Activated CD4-positive, alpha-beta T cell treated with anti-CD3 and anti-CD28 coated beads for 4 hours (primary cell): ENCODE results near the gene NRP1.
A peak's percentile ranks its signal among the peaks of the same experiment; 100 is the strongest.
"Not testable (repeated sequence)": the region's sequence is repeated elsewhere in the genome, so short reads cannot be mapped to it uniquely, and the experiment has no call there.

Source experiments
- DNase-seq, 2 donors: peaks; one replicate each; pipeline ENCODE4 v3.0.0-alpha.2; 2020

Gene NRP1

DNA sequence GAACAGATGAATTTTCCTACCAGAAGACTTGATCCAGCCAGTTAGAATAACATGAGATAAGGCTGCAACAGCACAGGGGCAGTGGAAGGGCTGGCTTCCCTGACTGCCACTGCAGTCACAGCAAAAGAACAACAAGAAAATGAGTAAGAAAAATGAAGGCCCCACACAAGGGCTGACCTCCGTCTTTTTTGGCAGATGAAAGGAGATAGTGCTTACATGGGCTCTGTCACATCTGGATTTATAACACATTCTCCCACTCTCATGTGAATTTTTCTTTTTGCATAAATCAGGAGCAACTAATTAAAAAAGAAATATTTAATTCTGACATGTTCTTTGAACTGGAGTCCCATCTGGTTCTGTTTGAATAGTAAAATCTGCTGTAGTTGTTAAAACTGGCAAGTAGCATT is 99.6 kb downstream of the NRP1 start:
- no peak for DNase-seq

DNA sequence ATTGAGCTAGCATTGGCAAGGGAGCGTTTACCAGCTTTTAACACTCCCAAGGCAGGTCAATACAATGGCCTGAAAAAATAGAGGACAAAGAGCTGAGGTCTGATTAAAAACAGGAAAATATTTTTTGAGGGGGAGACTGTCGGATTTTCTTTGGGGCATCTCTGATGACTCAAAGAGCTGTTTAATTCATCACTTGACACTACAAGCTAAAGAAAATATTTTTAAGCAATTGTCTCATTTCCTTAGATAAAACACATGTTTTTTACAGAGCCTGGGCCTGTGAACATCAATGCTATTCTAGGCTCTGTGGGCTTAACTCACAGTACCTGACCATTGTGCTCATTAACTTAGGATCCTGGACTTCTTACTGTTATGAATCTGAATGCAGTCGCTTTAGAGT is 100.8 kb downstream of the NRP1 start:
- no peak for DNase-seq

DNA sequence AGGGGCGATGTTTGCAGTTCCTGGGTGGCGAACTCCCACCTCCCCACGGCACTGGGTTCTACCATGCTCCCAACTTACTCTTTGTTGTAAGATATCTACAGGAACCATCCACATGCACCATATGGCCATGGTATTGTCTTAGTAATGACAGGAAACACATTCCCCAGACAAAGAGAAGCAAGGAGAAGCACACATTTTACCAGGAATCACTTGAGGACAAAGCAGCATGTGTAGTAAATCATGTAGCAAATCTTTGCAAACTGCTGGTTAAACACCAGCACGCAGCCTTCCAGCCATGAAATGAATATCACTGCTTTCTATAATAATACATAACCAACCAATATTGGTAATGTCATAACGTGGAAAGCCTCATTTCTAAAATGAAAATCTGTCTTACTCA is 101.2 kb downstream of the NRP1 start:
- DNase-seq, result no peak

DNA sequence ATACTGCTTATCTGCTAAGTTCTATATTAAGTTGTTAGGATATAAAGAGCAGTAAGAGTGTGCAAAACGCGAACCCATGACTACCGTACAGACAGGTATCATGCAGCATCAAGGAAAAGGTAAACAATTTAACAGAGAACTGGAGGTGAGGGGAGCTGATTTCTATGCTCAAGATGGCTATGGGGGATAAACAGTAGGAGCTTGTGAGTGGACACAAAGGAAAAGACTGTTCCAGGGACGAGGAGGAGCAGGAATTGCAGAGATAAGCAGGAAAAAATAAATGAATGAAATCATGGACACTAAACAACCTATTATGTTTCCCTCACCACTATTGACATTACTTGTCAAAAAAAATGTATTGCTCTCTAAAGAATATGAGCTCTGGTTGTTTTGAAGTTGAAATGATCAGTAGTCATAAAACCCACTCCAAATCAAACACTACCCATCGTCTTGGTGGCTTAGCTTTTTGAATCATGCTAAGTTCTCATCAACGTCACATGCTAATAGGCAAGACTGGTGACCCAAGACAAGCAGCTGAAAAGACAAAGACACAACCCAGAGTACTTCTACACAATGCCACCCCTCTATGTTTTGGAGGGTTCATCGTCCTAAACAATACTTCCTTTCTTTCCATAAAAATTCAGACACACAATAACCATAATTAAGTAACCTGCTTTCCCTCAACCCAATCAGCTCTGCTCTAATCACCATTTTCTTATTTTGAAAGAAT is 102.7 kb downstream of the NRP1 start:
- DNase-seq, result no peak

DNA sequence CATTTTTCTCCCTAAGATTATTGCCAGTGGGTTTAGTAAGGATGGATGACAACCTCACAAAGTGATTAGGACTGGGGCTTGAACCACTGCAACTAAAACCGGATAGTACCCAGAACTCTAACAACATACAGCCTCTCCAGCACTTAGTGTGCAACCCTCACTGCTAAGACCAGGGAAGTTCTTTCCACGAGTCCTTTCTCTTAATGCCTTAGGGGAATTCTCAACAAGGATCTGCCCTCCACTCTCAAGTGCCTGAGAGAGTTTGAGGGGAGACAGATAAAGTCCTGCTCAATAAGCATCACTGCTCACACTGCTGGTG is 104.6 kb downstream of the NRP1 start:
- DNase-seq, result no peak

DNA sequence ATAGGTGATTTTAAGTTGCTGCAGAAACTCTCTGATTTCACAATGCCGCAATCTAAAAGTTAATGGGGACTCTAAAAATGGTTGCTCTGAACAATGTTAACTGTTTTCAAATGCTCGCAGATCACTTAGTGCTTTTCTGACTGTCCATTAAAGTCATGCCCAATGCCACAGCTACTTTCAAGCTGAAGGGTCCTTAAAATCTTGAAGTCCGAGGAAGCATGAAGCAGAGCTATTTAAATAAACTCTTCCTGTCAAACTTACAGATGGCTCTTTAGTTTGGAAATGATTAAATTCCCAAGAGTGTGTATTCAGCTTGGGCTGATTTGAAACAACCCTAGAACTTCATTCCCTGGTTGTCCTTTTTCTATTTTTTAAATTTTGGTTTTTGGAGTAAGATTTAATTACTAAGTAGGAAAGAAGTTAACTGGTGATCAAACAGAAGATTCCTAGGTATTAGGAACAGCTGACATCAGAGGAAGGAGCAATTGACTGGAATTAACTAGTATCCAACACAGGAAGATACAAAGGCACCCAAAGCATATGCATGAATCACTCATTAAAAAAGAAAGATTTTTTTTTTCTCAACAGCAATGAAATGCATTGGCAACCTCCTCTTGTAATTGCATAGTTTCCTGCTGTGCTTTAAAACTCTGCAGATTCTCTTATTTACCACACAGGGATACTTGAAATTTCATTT is 105.1 kb downstream of the NRP1 start:
- DNase-seq, result no peak

DNA sequence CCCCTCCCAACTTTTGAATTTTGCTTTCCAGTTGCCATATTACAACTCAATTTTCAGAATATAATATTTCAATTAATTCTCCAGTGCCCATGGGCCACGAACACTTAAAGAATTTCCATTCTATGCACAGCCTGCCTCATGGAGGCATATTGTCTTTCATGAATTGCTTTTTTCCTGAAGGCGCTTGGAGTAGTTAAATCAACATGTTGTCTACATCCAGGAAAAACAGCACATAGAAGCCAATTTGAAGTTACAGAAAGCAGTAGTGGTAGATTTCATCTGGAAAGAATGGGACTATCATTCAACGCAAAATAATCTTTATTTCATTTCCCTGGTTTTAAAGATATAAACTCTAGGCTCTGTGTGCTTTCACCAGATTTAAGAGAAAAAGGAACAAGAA is 106.0 kb downstream of the NRP1 start:
- no peak for DNase-seq

DNA sequence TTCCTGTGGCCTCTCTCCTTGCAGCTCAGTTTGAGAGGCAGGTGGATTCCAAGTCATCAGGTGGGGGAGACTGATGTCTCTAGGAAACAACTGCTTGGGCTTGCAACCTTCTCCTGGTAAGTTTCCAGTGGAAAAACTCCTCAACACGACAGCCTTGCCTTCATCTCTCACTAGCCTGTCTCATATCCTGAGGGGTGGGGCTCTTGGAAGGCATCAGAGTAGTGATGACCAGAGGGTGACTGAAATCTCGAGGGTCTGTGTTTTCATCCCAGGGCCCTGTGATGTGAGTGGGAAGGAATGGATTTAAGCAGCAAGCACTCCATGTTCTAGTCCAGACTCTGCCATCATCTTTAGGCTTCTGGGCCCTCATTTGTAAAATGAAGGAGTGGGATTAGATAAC is 107.0 kb downstream of the NRP1 start:
- no peak for DNase-seq

DNA sequence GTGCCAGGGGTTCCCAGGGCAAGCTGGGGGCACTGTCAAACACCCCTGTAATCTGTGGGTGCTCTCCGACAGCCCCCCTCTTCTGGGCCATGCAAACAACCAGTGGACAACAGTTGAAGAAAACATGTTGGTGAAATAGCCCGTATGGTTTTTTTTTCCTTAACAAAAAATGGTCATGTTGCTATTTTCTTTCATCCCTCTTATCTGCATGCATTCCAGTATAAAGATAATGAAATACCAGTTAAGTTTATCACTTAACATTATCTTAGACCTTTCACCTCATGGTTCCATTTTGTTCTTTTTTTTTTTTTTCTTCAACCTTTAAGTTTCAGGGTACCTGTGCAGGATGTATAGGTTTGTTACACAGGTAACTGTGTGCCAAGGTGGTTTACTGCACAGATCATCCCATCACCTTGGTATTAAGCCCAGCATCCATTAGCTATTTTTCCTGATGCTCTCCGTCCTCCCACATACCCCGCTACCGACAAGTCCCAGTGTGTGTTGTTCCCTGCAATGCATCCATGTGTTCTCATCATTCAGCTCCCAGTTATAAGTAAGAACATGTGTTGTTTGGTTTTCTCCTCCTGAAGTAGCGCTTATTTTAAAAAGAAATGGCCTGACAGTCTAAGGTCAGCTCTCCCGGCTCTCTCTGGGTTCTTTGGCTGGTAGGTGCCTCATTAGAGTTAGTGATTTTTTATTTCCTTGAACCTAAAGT is 110.1 kb downstream of the NRP1 start:
- DNase-seq, result no peak

DNA sequence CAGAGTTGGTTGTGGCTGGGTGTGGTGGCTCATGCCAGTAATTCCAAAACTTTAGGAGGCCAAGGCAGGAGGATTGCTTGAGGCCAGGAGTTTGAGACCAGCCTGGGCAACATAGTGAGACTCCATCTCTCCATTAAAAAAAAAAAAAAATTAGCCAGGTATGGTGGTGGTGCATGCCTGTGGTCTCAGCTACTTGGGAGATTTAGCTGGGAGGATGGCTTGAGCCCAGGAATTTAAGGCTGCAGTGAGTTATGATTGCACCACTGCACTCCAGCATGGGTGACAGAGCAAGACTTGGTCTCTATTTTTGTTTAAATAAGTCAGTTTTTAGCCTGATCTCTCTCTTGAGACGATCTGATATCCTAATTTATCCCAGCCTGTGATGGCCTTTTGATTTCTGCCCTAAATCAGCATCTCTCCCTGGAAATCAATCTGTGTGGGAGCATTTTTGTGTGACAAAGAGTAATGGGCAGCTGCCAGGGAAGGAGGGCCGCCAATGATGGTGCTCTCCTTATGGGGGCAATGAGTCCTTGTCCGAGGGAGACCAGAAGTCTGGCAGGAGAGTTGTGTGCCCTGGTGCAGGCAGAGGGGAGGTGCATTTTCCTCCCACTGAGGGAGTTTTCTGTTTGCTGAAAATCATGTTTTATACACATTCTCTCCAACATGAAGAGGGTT is 111.0 kb downstream of the NRP1 start:
- no peak for DNase-seq

DNA sequence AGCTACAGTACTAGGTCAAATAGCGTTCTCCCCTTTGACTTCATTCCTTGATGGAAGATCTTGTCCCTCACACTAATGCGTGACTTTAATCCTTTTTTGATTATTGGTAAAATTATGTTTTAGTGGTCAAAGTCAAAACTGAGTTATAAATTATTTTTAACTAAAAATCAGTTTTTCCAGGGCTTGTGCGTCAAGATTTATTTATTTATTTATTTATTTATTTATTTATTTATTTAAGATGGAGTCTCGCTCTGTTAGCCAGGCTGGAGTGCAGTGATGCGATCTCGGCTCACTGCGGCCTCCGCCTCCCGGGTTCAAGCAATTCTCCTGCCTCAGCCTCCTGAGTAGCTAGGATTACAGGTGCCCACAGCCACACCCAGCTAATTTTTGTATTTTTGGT is 112.2 kb downstream of the NRP1 start:
- not testable (repeated sequence) for DNase-seq

DNA sequence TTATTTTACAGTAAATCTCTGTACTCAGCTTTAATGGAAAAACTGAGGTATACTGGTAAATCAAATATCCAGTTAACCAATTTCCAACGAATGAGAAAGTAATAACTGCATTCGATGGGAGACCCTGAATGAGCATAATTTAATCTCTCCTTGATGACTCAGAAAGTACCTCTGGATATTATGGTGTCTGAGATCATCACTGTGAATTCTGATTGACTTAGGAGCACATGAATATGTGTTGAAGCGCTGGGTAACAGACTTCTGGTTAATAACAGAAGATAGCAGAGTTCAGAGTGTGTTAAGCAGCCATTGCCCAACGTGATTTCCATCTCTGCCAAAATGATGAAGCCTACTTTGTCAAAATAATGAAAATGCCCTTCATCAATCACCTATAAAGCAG is 116.6 kb downstream of the NRP1 start:
- no peak for DNase-seq

DNA sequence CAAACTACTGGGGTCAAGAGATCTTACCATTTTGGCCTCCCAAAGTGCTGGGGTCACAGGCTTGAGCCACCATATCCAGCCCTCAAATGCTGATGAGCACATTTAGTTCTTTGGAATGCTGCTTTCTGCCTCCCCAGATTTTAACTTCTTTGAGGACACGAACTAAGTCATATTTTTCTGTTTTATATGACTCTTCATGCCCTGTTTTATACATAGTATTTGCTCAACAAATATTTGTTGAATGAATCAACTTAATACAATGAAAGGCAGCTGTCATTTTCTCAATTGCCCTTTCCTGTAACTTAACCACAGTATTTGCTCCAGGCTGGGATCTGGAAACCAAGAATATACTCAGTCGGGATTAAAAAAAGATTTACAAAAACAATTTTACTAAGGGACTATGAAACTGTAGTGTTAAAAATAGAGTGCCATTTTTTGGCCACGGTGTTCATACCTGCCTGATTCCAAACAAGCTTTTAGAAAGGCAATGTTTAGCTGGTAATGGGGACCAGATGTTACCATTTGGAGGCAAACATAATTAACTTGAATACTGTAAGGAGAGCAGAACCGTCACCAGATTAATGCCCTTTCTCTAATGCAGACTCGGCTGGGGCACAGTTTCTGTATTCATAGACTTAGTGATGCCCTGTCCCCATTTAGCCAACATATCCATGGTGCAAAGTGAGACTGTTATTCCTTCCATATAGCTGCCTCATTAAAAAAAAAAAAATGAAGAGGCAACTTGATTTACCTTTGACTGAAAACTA is 117.6 kb downstream of the NRP1 start:
- DNase-seq, result no peak

DNA sequence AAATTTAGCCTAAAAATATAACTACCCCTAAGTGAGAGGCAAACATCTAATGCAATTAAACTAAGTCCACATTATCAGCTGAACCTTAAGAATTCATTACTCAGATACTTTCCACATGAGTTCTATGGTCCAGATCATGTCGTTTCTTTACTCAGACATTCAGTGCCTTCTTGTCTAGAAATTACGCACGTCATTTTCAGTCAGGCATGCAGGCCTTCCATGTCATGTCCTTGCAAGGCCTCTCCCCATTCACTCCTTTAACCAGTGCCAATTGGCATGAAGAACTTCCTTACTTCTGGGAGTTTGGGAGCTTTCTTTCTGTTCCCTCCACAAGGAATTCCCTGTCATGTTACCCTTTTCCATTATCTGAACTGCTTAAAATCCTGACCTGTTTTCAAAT is 118.8 kb downstream of the NRP1 start:
- no peak for DNase-seq

DNA sequence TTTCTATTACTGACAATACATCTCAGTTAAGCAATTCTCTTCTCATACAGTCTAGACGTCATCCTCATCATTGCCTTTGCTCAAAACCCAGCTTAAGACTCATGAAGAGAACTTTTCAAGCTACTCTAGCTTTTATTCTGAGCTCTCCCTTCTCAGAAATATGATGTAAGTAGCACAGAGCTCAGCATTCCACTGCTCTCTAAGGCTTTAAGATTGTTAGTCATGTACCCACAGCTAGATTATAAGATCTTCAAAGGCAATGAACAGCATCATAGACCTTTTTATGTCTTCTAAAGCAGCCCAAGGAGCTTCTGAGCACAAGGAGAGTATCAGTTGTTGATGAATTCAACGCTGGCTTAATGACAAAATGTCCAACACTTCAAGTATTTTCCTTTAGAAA is 119.3 kb downstream of the NRP1 start:
- DNase-seq, result no peak

DNA sequence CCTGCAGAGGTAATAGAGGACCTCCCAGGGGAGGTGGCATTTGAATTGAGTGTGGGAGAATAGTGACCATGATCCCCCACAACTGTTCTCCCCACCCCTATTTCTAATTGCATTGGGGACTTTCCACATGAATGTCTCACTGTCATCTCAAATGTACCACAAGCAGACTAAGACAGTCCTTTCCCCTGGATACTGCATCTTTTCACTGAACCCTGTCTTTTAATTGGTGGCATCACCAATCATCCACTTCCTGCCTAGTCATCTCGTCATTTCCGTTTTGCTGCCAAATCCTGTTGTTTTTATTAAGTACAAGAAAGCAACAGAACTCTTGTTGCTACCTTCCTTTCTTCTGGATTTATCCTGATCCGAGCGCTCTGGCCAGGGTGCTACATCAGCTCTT is 120.3 kb downstream of the NRP1 start:
- DNase-seq, result no peak

DNA sequence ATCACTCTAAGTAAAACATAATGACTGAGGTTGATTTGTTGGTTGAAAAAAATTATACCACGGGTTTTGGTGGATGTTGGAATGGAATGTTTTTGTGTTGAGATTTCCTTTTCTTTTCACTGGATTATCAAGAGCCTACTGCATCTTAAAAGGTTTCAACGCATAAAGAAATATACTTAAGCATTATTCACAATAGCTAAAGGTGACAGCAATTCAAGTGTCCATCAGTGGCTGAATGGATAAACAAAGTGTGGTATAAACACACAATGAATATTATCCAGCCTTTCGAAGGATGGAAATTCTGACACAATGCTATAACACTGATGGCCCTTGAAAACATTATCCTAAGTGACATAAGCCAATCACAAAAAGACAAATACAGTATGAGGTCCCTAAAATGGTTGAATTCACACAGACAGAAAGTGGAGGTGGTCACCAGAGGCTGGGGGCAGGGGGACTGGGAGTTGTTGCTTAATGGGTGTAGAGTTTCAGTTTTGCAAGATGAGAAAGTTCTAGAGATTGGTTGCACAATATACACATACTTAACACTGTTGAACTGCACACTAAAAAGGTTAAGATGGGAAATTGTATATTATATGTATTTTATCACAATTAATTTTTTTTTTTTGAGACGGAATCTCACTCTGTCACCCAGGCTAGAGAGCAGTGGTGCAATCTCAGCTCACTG is 122.3 kb downstream of the NRP1 start:
- DNase-seq, result no peak

DNA sequence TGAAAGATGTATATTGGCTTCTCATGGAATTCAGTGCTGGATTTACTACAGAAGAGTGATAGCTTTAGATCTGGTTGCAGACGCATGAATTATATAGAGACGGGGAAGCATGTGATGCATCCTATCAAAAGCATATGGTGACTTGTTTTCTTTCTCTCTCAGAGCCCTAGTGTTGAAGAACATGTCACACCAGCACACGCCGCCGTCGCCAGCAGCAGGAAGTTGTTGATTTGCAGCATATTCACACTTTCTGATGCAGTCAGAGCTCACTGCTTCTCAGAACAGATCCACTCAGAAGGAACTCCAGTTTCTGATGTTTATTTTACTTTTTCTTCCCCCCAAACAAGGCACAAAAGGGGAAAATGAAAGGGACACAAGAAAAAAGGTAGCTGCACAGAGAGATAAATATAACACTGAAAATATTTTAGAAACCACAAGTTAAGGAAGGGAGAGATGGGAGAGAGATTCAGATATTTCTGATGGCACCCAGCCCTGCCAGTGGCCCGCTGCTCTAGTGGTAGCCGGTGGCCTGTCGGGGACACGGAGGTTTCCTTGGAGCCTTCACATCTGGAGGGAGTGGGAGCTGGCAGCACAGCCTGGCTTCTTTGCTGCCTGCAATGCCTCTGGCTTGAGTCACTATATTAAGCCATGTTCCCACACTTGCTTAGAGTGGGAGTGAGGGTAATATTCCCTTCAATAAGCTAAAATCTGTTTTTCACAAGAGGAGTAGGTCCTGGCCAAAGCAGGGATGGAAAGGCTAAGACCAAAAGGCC is 123.2 kb downstream of the NRP1 start:
- peak in 1 of 2 donors; percentile 14 for DNase-seq

DNA sequence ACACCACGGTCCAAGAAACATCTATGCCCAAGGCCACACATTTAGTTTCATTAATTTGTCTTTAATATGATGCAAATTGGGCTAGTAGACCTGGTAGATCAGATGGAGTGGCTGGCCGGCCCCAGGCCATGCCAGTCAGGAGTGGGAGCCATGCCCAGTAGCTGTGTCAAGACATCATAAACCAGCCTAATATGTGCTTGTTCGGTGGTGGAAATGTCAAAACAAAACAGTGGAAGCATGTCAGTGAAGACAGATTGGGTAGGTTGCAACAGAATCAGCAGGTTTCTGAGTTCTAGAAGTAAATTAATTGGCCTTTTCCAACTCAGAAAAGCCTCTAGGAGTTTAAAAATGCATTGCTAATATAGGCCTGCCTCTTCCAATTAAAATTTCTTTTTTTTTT is 124.7 kb downstream of the NRP1 start:
- no peak for DNase-seq

DNA sequence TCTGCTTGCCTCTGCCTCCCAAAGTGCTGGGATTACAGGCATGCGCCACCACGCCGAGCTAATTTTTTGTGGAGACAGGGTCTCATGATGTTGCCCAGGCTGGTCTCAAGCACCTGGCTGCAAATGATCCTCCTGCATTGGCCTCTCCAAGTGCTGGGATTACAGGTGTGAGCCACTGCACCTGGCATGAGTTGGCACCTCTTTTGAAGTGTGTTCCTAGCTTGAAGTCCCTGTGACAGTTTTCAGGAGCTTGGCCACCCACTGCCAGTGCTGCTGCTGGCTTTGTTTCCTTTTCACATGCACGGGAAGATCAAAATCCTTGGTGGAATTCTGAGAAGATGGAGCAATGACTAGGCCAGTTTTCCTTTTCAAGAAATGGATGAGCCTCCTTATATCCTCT is 126.3 kb downstream of the NRP1 start:
- DNase-seq, result no peak

DNA sequence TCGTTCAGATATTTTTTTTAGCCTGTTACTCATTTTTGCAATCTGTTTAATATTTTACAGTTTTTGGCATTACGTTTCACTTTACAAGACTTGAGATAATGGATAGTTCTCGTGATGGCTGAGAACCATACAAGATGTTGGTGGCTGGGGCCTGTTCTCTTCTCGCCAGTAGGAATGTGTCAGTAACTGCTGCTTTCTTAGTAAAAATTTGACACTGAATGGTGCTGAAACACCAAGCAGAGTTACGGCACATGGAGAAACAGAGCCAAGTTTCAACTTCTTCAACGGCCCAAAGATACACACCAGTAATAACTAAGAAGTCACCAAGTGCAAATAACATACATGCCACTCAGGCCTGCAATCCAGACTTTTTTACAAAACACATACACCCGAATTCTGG is 130.4 kb downstream of the NRP1 start:
- DNase-seq, result no peak

DNA sequence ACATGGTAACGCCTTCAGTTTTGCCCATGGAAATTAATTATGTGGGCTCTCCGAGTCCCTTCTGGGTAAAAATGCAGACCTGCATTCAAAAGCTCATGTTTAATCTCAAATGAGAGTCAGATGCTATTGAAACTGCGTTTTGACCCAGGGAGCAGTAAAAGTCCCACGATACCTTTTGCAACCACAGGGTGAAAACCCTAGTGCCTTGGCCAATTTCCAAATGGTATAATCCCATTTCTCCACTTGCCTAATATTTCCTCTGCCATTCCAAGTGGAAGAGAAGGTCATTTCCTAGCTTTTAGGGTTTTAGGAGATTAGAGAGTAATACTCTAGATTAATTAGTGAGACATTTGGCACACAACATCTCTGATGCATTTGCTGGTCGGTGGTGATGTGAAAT is 132.5 kb downstream of the NRP1 start:
- DNase-seq, result no peak
